HG02884 (cell line): ENCODE data around the gene NLGN4X.

Experiments used
- ATAC-seq: cut with Tn5 transposase; IDR thresholded peaks from one replicate; pipeline ENCODE4 v1.9.1; 2021; ENCODE audit warnings: mild to moderate bottlenecking, moderate library complexity; ENCODE audit not compliant: unreplicated experiment

Gene NLGN4X

DNA sequence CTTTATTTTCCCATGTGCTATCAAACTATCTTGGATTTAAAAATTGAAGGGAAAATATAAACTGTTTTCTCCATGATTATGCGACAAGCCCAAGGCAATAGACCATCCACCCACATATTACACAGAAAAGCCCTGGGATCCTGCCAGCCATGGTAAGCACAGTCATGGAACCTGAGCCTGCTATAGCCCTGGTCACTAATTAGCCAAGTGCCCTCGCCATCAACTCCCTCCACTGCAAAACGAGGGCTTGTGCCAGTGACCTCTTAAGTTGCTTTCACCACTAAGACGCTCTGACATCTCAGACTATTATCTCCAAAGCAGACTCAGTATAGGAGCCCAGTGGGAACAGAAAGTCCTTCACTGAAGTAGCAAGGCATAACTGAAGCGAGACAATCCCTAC, 69.2 kb downstream of the NLGN4X start:
- ATAC-seq: no peak

DNA sequence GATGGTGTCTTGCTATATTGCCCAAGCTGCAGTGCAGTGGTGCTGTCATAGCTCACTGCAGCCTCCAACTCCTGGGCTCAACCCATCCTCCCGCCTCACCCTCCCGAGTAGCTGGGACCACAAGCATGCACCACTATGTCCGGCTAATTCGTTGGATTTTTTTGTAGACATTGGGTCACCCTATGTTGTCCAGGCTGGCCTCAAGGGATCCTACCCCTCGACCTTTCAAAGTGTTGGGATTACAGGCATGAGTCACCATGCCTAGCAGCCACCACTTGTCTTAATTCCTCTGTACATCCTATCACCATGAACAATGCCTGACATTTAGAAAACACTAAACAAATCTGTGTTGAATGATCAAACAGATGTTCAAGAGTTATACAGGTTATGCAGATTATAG, 76.7 kb downstream of the NLGN4X start:
- ATAC-seq: no peak

DNA sequence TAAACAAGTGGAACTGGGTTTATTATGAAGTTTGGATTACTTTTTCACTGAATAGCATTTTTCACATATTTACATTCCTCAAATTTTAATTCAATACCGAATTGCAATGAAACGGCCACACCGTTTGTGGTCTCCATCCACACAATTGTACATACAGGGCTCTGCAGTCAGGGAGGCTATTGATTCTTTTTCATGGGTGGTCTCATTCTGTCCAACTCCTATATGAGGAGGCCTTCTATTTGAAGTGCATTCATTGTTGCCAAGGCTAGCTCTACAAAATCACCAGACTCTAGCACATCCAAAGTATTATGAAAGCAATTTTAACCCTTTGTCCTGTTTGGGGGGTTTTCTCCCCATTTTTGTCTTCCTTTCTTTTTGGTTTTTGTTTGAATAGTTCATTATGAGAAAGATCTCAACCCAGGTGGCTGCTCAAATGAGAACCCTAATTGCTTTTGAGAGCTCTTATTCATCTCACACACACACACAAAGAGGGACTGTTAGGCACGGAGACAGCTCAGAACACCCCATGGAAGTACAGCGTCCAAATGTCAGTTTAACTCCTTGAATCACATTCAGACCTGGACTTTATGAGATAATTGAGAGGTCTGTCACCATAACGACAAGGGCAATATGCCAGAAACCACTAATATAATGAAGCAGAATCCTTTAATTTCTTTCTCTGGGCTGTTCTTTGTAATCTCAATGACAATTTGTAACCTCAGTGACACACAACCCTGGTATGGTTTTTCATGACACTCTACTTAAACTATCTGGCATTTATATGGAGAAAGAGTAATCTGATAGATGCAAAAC, 79.4 kb downstream of the NLGN4X start:
- no peak for ATAC-seq

DNA sequence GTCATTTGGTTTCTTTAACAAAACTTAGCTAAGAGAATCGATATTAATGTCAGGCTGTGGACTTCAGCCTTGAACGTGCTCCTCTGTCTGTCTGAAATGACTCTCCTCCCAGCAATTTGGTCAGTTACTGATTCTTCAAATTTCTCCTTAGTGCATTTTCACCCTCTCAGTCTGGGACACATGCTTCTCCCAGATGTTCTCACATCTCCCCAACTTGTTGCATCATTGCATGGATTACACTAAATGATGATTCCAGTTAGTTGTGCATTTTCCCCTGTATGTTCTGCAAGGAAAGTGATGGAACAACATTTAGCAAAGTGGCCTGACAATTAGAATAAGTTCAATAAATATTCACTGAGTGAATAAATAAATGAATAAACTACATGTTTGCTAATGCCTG, 94.4 kb downstream of the NLGN4X start:
- no peak for ATAC-seq

DNA sequence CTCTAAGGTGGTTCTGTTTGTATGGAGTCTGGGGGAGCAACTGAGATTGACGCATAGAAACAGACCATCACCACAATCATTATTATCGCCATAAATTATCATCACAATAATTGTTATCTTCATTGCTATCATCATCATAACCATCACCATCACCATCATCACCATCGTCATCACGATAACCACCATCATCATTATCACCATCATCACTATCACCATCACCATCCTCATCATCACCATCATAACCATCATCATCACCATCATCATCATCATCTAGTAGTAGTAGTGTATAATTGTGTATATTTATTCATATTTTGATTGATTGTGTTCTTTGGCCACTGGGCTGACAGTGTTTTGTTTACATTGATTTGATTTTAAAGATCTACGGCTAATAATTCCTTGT, 95.7 kb downstream of the NLGN4X start:
- ATAC-seq: no peak

DNA sequence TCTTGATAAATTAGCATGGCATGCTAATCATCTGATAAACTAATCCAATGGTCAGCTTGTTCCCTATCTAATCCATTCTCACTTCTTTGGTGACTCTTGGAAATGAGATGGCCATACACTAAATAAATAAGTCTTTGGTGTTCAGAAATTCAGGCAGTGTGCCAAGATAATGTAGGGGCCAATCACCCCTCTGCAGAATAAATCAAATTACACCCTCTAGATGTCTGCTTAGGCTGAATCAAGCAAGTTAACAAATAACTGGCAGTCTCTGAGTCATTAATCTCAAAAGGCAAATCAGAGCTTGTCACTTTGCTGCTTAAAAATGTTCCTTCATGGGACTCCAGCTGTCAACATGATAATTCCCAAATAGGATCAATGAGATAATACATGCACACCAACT, 97.4 kb downstream of the NLGN4X start:
- ATAC-seq: no peak

DNA sequence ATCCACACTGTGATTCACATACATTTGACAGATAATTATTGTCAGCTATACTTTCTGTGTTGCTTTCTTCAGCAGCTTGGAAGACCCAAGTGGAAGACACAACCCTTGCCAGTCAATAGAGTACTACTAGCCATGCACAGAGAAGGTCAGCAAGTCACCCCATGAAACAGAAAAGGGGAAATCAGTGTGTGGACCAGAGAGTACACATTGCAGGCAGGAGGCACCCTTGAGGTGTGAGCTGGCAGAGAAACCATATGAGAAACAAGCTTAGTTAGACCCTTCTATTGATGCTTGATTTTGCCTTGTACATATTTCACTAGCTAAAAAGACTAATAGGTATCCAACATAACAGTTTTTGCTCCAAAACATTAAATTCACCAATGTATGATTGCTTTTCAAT, 99.5 kb downstream of the NLGN4X start:
- ATAC-seq: no peak

DNA sequence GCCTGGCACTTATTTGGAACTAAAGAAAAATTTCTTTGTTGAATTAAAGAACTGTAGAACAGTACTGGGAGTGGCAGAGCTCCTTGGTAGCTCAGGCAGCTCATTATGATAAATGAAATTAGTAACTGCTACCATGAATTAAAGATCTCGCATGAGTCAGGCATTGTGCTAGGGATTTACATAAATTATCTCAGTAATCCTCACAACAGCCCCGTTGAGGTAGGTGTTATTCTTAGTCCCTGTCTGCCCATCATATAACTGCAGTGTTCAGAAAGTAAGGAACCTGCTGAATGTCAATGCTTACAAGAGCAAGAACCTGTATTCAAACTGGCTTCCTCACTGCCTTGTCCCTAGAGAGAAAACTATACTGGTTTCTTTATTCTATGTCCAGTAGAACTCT, 108.3 kb downstream of the NLGN4X start:
- ATAC-seq: no peak

DNA sequence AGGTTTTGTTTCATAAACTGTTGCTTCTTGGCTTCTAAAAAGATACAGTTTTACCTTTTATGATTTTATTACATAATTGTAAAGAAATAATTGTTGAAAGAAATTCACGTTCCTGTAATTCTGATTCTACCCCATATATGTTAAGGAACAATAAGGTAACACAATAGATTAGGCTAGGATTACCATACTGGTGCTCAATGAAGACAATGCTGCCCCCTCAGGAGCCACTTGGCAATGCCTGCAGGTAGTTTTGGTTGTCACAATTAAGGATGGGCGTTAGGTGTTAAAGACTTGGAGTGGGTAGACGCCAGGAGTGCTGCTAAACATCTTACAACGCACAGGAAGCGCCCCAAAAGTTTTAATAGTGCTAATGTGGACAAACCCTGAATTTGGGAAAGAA, 133.2 kb downstream of the NLGN4X start:
- ATAC-seq: no peak

DNA sequence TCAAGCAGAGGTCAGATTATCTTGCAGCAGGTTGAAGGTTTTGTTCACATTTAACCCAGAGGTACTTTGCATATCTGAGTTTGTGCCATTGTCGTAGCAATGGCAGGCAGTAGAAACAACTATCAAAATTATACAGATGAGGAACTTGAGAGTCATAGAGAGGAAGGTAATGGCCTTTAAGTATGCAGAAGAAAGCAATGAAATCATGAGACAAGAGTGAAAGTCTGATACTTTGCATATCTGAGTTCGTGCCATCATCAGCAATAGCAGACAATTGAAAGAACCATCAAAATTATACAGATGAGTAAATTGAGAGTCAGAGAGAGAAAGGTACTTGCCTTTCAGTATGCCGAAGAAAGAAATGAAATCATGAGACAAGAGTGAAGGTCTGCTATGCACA, 154.1 kb downstream of the NLGN4X start:
- no peak for ATAC-seq

DNA sequence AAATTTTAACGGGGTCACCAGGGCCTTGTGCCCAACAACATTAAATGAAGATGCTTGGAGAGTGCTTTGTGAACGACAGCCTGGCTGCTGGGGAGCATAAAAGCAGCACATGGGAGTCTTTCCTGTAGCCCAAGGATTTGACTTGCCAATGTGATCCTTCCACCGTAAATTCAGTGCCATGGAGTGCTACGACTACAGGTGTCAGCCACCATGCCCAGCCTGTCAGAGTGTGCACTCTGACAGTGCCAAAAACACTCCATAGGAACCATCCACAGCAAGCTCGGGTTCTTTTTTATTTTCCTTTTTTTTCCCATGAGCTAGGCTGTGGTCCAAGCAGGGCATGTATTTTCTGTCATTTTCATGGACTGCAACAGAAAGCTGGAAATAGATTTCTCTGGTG, 156.9 kb downstream of the NLGN4X start:
- ATAC-seq: no peak

DNA sequence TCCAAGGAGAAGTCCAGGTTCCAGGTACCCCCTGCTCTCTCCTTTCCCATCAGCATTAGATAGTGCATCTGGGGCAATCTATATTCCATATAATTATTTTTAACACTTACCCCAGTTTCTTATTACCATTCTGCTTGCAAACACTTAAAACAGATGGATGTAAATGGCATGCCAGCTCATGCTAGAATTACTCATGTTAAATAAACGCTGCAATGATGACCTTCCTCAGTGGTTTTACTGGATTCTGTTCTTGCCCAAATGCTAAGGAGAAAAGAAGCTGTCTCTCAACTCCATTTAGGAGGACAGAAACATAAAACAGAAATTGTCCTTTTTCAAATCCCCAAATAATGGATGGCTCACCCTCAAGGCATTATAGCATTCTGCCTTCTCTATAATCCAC, 161.1 kb downstream of the NLGN4X start:
- no peak for ATAC-seq

DNA sequence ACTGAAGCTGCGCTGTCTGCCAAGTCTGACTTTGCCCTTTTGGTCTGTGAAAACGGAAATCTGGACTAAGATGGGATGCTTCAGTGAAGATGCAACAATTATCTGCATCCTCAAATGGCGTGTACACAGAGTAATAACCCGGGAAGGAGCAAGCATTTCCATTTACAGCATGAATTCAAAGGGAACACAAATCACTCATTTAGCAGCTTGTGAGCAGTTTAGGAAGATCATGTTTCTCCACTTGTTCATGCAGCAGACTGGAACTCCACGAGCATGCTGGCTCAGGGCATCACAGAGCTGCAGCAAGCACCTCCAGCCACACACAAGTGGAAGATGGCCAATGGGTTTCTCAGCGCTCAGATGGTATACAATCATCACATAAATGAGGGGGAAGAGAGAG, 175.5 kb downstream of the NLGN4X start:
- ATAC-seq: no peak

DNA sequence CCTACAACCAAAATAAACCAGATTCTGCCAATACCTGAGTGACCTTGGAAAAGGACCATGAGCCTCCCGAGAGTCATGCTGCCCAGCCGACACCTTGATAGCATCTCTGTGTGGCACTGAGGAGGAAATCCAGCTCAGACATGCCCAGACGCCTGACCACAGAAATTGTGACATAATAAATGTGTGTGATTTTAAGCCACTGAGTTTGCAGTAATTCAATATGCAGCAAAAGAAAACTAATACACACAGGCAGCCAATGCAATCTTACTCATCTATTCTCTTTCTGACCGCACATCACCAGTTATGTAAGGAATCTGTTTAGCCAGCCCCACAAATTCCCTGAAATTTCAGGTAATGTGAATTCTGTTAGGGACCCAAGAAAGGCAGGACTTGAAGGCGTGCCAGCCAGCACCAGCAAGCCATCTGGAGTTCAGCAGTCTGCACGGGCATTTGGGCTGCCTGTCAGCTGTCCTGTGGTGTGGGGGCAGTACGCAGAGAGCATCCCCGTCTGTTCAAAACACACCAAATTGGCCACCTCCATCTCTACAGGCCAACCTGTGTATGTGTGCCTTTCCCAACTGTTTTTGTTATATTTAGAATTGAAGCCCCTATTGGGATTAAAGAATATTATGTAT, 176.4 kb downstream of the NLGN4X start:
- no peak for ATAC-seq

DNA sequence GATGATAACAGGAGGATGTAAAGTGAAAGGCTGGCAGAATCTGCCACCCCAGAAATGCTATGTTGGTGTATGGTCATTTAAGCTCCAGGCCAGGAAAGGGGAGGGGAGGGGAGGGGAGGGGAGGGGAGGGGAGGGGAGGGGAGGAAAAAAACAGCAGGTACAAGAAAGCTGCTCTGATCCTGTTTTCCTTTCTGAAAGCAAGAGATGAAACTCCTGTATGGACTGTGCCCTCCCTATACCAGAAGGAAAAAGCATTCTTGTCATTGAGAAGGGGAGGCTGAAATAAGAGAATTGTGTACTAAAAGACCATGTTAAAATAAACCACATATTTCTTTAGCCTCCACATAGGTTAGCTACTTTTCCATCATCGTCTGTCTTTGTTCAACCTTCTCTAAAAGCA, 179.5 kb downstream of the NLGN4X start:
- ATAC-seq: no peak

DNA sequence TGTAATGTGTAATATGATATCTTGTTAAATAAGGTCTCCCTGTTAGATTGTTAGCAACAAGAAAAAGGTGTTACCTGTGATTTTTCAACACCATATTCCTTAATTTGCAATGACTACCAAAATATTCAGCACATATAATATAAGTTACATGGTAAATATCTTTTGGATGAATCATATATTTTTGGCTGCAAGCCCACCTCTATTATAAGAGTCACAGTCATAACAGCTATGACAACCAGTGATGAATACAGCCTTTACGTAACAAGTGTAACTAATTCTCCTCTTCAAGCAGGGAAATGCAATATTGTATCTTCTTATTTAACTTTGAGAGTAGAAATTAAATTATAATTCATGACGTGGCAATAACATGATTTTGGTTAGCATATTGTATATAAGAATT, 187.0 kb downstream of the NLGN4X start:
- ATAC-seq: no peak

DNA sequence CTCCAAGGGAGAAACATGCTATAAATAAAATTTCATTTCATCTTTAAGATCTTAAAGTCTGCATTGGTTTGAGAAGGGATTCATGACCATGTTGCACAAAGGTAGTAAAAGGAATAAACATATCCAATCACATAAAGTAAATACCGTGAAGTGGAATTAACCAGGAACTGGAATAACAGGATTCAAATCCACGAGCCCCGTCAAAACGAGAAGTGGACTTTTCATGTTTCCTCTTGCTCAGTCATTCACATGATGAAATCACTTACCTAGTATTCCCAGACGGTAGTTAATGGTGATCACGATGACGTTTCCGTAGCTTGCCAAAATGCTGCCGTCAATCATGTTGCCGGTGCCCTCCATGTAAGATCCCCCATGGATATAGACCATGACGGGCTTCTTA, 199.7 kb downstream of the NLGN4X start:
- no peak for ATAC-seq

DNA sequence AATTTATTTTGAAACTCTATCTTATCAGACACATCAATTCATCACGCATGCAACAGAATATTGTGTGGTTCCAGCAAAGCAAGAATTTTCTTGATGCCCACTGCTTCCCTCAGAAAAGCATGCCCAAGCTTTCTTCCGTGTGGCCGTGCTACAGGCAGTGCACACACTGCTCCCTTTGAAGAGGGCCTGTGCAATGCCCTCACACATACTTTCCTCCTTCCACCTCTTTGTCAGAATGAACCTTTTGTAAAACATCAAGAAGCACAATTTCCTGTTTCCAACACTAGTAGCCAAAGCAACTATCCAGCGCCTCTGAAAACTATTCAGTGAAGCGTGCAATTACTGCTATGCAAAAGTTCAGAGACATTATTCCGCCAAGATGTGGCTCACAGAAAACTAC, 201.7 kb downstream of the NLGN4X start:
- no peak for ATAC-seq

DNA sequence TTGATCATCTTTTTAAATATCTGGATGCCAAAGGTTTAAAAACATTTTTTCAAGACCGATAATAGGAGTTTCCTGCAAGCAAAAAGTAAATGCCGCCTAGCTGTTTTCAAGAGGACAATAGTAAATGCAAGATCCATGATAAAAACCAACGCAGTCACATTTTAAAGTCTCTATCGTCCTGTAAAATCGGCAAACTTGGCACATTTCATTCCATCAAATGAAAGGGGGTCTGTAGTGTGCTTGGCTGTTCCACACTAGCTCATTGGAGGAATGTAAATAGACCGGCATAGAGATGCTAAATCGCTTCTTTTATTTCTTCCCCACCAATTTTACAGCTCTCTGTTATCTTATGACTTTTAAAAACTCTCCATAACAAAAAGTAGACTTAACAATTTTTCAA, 202.2 kb downstream of the NLGN4X start:
- ATAC-seq: no peak

DNA sequence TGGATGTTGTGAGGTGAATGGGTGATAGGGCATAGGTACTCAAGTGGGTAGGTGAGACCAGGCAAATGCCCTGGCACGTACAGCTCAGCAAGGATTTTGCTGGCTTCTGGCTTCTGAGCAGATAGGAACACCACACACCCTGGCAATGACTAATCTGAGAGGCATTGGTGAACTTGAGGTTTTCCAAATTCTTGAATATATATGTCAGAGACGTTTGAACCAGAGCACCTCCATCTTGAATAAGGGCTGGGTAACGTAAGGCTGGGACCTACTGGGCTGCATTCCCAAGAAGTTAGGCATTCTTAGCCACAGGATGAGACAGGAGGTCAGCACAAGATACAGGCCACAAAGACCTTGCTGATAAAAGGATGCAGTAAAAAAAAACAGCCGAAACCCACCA, 204.5 kb downstream of the NLGN4X start:
- ATAC-seq: no peak

DNA sequence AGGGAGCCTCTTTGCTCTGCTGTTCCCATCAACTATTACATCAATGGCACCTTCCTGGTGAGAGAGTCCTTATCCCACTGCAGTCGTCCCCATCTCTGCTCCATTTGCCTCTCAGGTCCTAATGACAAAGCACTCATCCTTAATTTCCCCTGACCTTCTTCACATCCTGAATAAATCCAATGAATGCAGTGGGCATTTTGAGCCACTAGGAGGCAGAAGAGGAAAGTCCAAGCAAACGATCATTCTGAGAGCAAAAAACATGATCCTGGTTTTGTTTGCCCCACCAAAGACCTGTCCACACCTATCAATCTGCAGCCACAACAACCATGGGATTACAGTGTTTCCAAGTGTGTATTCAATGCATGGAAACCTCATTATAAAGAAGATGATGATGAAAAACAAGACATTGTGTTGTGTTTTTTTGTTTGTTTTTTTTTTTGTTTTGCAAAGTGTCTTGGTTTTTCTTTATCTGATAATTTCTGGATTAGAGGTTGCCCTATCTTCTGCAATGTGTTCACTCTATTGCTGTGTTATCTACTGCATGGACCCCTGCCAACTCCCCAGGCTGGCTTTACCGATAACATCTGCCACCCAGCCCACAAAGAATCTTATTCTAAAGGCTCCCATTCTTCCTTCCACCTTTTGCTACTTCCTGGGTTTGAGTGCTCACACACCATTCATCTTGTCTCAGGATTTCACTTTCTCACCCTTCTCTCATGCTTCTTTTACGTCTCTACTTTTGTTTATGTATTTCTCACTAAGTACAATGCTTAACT, 207.2 kb downstream of the NLGN4X start:
- ATAC-seq: peak; percentile 57

DNA sequence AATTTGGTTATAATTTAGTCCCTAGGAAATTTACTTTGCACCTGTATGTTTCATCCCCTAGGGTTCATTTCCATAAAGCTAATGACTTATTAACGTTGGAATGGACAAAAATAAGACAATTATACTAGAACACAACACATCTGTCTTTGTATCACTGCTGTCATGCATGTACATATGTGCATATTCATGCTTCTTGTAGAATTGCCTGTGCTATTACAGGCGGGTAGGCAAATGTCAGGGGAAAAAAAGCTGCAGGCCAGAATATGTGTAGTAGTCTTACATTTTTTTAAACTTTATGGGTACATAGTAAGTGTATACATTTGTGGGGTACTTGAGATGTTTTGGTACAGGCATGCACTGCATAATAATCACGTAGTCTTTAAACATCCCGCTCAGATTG, 209.6 kb downstream of the NLGN4X start:
- no peak for ATAC-seq
